Stimulated activated CD8-positive, alpha-beta memory T cell treated with anti-CD3 and anti-CD28 coated beads, Interleukin-12 subunit alpha, Interleukin-12 subunit beta, amount 100 ng/mL, for 4 hours (primary cell): ENCODE results near the gene KCTD21.
"Not testable (repeated sequence)": the region's sequence is repeated elsewhere in the genome, so short reads cannot be mapped to it uniquely, and the experiment has no call there.

ENCODE experiments used
- DNase-seq: peaks from one replicate; pipeline ENCODE4 v3.0.0-alpha.2; 2020; ENCODE audit warnings: low read depth

The KCTD21 gene

DNA sequence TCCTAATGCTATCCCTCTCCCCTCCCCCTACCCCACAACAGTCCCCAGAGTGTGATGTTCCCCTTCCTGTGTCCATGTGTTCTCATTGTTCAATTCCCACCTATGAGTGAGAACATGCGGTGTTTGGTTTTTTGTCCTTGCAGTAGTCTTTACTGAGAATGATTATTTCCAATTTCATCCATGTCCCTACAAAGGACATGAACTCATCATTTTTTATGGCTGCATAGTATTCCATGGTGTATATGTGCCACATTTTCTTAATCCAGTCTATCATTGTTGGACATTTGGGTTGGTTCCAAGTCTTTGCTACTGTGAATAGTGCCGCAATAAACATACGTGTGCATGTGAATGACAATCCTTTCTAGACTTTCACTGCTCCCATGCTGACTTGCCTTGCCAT is 12.6 kb downstream of the KCTD21 start:
- not testable (repeated sequence) for DNase-seq

DNA sequence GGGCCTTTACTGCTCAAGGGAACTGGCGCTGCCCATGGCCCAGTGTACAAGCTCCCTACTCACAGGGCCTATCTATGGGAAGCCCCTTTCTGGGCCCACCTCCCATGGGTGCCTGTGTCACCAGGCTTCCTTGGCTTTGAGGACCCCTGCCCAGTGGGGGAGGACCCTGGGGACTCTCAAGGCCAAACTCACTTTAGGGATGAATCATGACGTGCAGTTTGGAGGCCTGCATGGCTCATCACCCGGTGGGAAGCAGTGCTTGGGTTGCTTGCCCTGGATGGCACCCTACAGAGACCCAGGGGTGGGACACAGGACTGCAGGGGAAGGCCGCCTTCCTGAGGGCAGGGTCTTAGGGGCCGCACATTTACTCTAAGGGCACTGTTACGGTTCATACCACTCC is 16.5 kb downstream of the KCTD21 start:
- no peak for DNase-seq

DNA sequence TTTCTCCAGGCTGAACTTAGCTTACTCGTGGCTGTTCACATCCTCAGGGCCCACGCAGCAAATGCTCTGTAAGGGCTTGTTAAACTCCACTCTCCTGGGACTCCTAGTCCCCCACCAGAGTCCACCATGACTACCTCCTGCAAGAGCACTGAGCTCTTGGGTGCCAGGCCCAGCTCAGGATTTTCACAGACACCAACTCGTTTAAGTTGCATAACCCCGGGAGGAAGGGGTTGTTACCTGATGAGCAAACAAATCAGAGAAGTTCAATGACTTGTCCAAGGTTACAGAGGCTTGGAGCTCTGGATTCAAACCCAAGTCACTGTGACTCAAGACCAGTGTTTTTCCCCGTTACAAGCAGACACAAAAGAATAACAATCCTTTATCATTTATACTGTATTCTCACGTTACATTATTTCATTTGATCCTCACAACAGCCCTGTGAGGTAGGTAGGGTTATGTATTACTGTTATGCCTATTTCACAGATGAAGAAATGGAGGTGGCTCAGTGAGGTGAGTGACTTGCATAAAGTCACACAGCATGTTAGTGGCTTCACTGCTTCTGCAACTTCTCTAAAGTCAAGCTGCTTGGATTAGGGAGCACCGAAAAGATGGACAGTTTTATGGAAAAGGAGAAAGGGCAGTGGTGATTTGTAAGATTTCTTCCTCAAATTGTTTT is 17.4 kb downstream of the KCTD21 start:
- no peak for DNase-seq

DNA sequence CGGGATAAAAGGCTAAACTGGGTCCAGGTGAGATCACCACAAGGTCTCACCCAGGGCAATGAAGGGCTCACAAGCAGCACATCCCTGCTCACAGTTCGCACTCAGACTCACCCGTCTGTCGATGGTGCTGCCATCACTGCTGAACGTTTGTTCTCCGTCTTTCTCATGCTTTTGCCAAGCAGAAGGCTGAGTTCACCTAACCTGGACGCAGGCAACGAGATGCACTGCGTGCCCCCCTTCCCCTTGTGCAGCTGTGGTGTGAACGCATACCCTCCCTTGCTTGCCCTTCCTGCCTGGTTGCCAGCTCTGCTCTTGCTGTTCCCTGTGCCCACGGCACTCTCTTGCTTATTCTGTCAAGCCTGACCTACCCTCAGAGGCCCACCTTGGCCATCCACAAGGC is 18.0 kb downstream of the KCTD21 start:
- no peak for DNase-seq

DNA sequence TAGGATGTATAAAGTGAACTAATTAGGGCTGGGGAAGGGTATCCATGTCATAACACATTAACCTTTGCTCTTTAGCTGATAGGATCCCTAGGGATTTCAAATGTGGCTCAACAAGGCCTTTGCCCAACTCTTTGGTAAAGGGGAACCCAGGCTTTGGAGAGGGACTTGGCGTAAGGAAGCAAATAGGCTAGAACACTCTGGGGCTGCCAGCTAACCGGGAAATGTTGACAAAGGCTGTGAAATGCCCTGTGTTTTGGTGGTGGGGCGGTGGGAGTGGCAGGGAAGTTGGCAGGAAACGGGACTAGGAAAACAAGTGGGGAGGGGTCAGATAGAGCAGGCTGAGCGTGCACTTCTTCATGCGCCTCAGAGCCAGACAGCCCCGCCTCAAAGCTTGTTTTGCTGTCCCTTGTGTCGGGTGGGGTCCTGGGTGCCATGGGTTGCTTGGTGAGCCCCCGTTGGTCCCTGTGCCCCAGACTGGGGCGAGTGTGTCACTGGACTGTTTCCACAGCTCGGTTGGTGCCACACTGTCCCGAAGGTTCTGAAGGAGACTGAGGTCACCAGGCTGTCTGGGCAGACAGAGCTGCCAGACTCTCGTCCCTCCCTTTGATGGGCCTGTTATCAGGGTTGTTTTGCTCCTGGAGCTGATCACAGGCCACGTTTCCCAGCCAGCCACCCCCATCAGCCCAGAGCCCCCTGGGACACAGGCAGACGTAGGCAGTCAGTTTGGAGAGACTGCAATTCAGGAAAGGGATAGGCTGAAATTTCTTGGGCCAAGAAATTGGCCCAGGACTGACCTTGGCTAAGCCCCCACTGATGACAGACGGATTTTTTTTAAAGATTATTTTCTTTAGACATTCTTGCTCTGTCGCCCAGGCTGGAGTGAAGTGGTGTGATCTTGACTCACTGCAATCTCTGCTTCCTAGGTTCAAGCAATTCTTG is 19.6 kb downstream of the KCTD21 start:
- DNase-seq, result no peak

DNA sequence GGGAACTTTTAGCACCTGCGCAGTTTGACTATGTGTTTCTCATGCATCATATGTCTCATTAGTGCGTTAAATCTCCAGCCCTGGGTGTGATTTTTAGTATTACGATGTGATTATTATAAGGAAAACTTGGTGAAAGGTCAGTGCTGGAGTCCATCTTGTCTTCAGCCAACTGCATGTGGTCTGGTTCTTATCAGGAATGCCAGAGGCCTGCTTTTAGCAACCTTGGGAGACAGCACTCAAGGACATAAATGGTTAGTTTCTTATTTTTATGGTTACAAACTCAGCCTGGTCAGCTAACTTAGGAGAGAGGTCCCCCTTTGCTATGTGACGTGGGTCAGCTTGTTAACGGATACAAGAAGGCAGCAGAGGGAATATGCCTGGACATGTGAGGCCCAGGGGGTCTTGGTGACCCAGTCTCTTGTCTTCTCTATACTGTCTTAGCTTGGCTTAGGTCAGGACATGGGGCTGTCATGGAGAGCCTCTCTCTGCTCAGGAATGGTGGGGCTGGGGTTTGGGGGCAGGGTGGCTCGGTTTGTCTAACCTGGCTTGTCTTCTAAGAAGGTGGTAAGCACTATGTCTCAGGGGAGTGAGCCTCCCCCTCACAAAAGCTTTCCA is 21.5 kb downstream of the KCTD21 start:
- no peak for DNase-seq

DNA sequence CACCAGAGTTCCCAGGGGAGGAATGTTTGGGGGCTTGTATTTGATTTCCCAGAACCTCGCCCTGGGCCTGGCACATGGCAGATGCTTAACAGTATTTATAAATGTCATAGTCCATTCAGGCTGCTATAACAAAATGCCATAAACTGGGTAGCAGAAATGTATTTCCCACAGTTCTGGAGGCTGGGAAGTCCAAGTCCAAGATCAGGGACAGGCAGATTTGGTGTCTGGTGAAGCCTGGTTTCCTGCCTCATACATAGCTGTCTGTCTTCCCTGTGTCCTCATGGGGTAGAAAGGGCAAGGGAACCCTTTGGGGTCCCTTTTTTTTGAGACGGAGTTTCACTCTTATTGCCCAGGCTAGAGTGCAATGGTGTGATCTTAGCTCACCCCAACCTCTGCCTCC is 24.0 kb downstream of the KCTD21 start:
- DNase-seq, result no peak

DNA sequence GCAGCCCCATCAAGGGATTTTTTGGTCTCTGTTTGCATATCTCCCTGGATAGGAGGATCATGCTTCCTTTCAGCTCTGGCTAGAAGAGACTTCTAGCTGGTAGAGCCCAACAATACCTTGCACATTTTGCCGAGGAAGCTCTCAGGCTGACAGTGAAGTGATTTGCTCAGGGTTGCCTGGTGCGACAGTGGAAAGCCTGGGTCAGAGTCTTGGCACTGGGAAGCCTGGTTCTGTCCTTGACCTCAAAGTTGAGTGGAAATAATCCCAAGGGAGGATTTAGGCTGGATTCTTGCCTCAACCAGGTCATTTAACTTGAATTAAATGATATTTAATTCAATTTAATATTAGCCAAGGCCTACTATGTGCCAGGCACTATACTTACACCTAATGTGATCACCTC is 24.6 kb downstream of the KCTD21 start:
- no peak for DNase-seq

DNA sequence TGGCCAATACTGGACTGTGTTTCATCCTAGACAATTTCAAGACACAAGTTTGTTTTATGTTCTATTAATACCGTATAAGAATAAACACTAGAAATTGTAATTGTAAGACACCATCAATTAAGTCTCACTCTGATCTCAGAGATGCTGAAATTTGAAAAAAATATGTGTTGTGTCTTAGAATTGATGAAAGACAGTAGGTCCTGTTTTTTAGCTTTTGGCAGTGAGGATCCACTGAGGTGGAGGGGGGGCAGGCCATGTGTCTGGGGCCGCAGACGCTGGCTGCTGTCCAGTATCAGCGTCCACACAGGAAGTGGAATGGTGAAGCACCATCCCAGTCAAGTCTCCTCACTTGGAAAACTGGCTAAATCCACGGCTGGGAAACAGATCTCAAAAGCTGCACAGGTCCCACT is 26.5 kb downstream of the KCTD21 start:
- no peak for DNase-seq

DNA sequence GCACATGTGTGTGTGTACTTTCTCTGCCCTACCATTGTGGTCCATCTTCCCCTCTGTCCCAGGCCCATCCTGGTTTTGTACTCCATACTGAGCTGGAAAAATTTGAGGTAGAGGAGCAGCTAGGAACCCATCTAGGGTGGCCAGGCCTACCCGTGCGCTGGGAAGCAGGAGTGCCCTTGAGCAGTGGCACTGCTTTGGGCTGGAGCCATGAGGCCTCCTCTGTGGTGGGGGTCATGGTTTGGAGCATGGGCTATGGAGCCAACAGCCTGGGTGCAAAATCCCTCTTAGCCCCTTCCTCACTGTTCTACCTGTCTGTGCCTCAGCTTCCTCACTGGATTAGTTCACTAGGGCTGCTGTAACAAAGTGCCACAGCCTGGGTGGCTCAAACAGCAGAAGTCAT is 27.1 kb downstream of the KCTD21 start:
- DNase-seq, result no peak

DNA sequence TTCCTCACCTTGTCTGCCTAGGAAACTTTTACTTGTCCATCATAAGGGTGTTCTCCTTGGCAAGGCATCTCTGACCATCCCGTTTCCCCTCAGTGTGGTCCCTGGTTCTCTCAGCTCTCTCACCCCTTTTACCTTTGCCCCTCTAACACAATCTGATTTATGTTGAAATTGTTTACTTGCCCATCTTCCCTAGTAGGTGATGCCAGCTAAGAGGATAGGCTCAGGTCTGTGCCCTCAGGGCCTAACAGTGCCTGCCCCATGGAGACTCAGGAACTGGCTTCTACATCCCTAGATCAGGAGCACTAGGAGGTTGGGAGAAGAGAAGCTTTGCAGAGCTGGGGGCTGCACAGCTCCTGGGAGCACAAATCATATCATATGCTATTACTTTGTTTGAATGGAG is 27.9 kb downstream of the KCTD21 start:
- DNase-seq, result no peak

DNA sequence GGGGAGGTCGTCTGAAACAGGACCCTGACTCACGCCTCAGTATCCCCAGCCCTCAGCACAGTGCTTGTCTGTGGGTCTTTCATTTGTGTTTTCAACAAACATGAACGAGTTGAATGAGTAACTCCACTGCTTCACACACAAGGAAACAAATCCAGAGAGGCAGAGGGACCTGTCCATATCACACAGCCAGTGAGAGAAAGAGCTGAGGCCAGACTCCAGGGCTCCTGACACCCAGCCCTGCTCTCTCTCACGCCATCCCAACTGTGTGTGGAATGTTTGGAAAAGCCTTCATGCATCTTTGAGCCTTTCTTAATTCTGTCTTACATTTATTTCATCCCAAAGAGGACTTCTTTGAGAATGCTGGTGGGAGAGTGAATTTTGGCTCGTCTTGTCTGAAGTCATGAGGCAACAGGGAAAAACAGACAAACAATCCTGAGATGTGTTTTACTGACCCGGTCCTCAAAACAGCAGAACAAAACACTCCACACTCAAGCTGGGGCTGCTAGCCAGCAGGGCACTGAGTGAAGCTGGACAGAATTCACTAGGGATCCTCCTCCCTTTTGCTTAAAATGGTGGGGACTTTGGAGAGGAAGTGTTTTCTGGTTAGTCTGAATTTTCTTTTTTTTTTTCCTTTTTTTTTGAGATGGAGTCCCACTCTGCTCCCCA is 29.3 kb downstream of the KCTD21 start:
- DNase-seq, result no peak

DNA sequence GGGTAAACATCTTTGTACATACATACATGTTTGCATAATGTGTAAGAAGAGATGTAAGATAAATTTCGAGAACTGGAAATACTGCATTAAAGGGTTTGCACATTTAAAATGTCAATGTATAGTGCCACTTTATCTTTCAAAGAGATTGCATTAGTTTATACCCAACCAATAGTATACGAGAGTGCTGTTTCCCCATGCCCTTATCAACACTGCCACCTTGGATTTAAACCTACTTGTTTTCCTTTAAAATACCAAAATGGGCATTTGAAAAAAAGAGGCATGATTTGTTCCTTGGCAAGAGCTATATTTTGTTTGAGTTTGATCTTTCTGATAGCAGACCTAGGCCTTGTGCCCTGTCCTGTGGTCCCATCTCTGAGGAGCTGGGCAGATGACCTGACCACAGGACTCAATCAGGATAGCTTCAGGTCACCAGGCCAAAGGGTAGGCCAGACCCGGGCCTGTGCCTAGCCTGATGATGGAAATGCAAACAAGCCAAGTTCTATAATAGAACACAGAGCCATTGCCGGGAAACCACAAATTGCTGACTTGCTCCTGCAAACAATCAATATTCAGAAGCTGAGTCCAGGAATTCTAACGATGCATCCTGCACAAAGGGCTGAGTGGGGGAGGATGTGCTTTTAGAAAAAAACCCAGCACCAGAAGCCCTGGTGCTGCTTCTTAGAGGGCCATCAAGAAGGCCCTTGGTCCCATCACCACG is 32.1 kb downstream of the KCTD21 start:
- no peak for DNase-seq

DNA sequence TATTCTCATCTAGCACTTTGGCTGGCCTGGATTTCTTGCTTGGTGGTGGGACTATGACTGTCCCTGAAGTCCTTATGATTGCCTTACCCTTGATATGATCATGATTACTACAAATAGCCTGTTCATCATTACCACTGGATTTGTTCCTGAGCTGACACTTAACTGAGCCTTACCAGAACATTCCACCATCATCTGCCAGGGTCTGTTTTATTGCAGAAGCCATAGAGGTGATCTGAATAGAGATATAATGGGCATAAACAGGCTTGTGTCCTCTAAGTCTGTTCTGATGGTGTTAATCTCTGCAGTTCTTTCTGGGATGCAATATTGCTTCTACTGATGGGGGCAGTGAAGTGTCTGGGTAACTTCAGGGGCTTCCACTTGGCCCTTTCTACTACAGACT is 36.6 kb downstream of the KCTD21 start:
- no peak for DNase-seq

DNA sequence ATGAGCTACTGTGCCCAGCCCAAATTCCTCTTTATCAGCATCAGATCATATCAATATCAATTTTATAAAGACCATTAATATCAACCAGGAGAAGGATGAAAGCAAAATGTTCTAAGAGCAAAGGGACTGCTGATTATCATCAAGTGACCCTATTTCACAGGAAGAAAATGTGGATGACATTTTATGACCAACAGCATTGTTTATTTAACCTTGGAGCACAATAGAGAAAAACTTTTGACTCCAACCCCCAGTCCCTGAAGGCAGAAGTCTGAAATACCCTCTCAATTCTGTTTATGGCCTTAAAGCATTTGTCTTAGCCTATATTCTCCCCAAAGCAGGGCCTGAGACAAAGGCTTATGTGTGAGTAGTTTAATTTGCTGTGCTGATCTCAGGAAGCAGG is 37.7 kb downstream of the KCTD21 start:
- DNase-seq, result no peak

DNA sequence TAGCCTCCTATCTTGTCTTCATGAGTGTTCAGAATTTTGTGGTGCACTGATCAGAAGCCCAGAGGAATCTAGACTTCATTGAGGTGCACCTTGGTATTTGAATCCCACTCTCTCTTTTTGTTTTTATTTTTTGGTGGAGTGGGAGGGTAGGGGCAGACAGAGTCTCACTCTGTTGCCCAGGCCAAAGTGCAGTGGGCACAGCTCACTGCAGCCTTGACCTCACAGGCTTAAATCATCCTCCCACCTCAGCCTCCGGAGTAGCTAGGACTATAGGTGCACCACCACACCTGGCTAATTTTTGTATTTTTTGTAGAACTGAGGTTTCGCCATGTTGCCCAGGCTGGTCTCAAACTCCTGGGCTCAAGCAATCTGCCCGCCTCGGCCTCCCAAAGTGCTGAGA is 38.1 kb downstream of the KCTD21 start:
- no peak for DNase-seq

DNA sequence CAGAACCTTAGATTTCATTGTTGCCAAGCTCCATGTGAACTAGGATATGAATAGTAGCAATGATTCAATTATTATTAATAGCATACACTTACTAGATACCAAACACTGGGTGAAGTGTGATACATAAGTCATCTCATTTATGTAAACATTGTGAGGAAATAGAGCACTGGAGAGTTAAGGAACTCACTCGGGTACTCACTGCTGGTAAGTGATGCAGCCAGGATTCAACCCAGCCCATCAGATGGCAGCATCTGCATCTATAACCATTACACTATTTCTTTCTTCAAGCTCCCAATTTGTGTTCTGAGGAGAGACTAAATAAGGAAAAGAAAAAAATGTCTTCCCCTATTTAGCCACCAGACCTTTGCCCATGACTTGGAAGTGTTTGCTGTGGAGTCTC is 38.8 kb downstream of the KCTD21 start:
- no peak for DNase-seq

DNA sequence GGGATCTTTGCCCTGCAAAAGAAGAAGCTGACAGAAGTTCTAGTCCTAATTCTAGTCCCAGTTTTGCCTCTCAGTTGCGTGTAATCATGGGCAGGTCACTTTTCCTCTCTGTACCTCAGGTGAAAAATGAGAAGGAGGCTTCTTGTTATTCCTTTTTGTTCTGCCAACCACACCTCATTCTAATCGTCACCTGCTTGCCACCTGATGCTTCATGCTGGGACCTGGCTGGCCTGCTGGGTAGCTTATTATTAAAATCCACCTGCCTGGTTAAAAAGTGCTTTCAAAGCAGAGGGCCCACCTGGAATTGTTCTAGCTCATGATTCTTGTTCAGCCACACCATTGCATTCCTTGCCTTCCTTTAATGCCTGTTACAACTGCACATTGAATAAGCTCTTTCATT is 40.6 kb downstream of the KCTD21 start:
- no peak for DNase-seq

DNA sequence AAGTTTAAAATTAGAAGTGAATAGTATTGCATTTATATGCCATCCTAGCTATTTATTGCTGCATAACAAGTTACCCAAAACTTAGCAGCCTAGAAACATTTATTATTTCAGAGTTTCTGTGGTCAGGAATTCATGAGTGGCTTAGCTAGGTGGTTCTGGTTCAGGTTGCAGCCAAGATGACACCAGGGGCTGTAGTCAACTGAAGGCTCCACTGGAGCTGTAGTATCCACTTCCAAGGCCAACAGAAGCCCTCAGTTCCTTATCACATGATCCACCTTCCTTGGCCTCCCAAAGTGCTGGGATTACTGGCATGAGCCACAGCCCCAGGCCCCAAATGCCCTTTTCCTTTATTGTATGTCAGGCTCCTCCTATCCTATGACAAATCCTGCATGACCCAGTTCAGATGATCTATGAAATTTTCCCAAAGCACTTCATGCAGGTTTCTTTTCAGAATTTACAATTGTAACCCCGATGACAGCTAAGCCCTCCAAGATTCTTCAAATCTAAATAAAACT is 42.9 kb downstream of the KCTD21 start:
- DNase-seq, result no peak

DNA sequence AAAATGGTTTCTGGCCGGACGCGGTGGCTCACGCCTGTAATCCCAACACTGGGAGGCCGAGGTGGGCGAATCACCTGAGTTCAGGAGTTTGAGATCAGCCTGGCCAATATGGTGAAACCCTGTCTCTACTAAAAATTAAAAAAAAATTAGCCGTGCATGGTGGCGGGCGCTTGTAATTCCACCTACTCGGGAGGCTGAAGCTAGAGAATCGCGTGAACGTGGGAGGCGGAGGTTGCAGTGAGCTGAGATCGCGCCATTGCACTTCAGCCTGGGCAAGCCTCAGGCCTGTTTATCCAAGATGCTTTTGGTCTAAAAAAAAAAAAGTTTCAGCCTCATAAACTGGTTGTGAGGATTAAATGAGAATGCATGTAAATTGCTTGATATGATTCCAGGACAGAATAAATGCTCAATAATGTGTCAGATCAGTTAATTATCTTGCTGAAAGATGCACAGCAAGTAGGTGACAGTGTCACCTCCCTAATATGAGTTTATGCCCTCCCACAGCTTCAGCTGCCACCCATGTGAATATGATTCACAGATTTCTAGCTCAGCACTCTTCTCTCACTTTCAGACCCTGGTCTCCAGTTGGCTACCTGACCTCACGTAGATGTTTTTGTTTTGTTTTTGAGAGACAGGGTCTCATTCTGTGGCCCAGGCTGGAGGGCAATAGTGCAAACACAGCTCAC is 47.9 kb downstream of the KCTD21 start:
- DNase-seq, result no peak
